ENCODE data around the gene SCML1. TPM values are rescaled to one million over a fixed set of nuclear protein-coding genes. Genes with fewer than 3 reads are reported as not detected.

SCML1 gene
- total and polyA plus RNA-seq, 9 of the 15 experiments (the other 6 are each of a cell fraction or from before 2014, with no cell fraction given): 0.01 to 0.04 (median 0.04) TPM; not detected in 6

GRCh38 chrX:17721715-17722114 is 15.6 kb upstream of the SCML1 start:
- POLR2A ChIA-PET: no interaction called here
- H3K27ac ChIP-seq (ENCODE audit: extremely low read depth, low read depth, low read length): no peak overlapping the region
- no peaks in the 10 kb centered on the region for H3K79me2 ChIP-seq (ENCODE audit: control insufficient read depth, insufficient read depth, low read length)
- no peak overlapping the region for H3K9ac ChIP-seq (ENCODE audit: insufficient read depth in 1 of 2, low read depth in 2 of 2, low read length in 2 of 2)
- H3K4me3 ChIP-seq: no peak overlapping the region
- TF ChIP-seq MTA3 (IDR thresholded peaks at IDR 0.05; ENCODE audit: borderline replicate concordance): no peak
- no peak for TF ChIP-seq ZNF143 (CRISPR knock-in tag; IDR thresholded peaks at IDR 0.05)
- DNase-seq (ENCODE audit: extremely low read depth in 1 of 4, low spot score in 3 of 4) (no peak), FAIRE-seq (no peak), ATAC-seq (no peak)
- no TSS peak for BruUV-seq (replicated peaks)
- 0% methylated on average over 4 of the region's 4 CpGs for WGBS (ENCODE audit: insufficient coverage, low coverage, missing lambda C conversion rate)
- no peak overlapping the region for H3K4me2 ChIP-seq (ENCODE audit: insufficient read depth, low read length)
- H3K27me3 ChIP-seq (ENCODE audit: control insufficient read depth in 2 of 2, insufficient read depth in 2 of 2, low read length in 2 of 2): no peaks in the 10 kb centered on the region; a peak in 2 of 5 replicates
- no peaks in the 10 kb centered on the region for H3K36me3 ChIP-seq (ENCODE audit: control insufficient read depth, insufficient read depth, low read length)
- no peaks in the 10 kb centered on the region for H3K9me1 ChIP-seq (ENCODE audit: control insufficient read depth, insufficient read depth, low read length)
- H2AFZ ChIP-seq (ENCODE audit: low read depth, low read length): no peak overlapping the region
- no peaks in the 10 kb centered on the region for H3K4me1 ChIP-seq (replicated peaks in 1 of 2; ENCODE audit: control insufficient read depth in 2 of 2, insufficient read depth in 2 of 2, low read length in 2 of 2)
- no peaks in the 10 kb centered on the region for H3K9me3 ChIP-seq (replicated peaks; ENCODE audit: control insufficient read depth, insufficient read depth, low read depth, low read length)
- intact Hi-C loops (cut with micrococcal nuclease): no loop called here
- CTCF ChIA-PET (ENCODE audit: low intra/inter-chr PET ratio): no interaction called here
- H4K20me1 ChIP-seq (replicated peaks; ENCODE audit: control insufficient read depth, insufficient read depth, low read length): no peaks in the 10 kb centered on the region
- in situ Hi-C loops (cut with MboI): no loop called here

GRCh38 chrX:17725181-17725580 is 12.1 kb upstream of the SCML1 start:
- ChIA-PET CTCF (ENCODE audit: low intra/inter-chr PET ratio) (no interaction called here), POLR2A (no interaction called here)
- intact Hi-C loops (cut with micrococcal nuclease) (no loop called here), in situ Hi-C loops (cut with MboI) (no loop called here)
- no peaks in the 10 kb centered on the region for H3K9me3 ChIP-seq (replicated peaks; ENCODE audit: control insufficient read depth, insufficient read depth, low read depth, low read length)
- H3K9me1 ChIP-seq (ENCODE audit: control insufficient read depth, insufficient read depth, low read length): no peaks in the 10 kb centered on the region
- no peaks in the 10 kb centered on the region for H3K36me3 ChIP-seq (ENCODE audit: control insufficient read depth, insufficient read depth, low read length)
- no TSS peak for BruUV-seq (replicated peaks)
- DNase-seq (ENCODE audit: extremely low read depth in 1 of 4, low spot score in 3 of 4): no peak
- H3K4me1 ChIP-seq (replicated peaks in 1 of 2; ENCODE audit: control insufficient read depth in 2 of 2, insufficient read depth in 2 of 2, low read length in 2 of 2): no peaks in the 10 kb centered on the region
- FAIRE-seq: no peak
- H3K27ac ChIP-seq (ENCODE audit: extremely low read depth, low read depth, low read length): no peak overlapping the region
- ATAC-seq: no peak
- no peak overlapping the region for H3K4me2 ChIP-seq (ENCODE audit: insufficient read depth, low read length)
- no peak overlapping the region for H3K9ac ChIP-seq (ENCODE audit: insufficient read depth in 1 of 2, low read depth in 2 of 2, low read length in 2 of 2)
- H3K27me3 ChIP-seq (ENCODE audit: control insufficient read depth in 2 of 2, insufficient read depth in 2 of 2, low read length in 2 of 2): no peaks in the 10 kb centered on the region; a peak in 2 of 5 replicates
- H2AFZ ChIP-seq (ENCODE audit: low read depth, low read length): no peak overlapping the region
- no peaks in the 10 kb centered on the region for H3K79me2 ChIP-seq (ENCODE audit: control insufficient read depth, insufficient read depth, low read length)
- no peak overlapping the region for H3K4me3 ChIP-seq
- H4K20me1 ChIP-seq (replicated peaks; ENCODE audit: control insufficient read depth, insufficient read depth, low read length): no peaks in the 10 kb centered on the region
- TF ChIP-seq FOSL1 (tag; conservative IDR thresholded peaks at IDR 0.05): no peak
- 0% methylated on average over 1 of the region's 2 CpGs for WGBS (ENCODE audit: insufficient coverage, low coverage, missing lambda C conversion rate)

Measured in K562 (cell line).